ENCODE data around the gene CTSW. TPM values are rescaled to one million over a fixed set of nuclear protein-coding genes. Genes with fewer than 3 reads are reported as not detected.
A peak's percentile ranks its signal among the peaks of the same experiment; 100 is the strongest.

CTSW gene
- total RNA-seq, 2 donors from 2014 or later: 0.39 to 1.1 TPM

- DNase-seq (ENCODE audit: low spot score): no peak
- Histone ChIP-seq H3K36me3 (peaks cover 12% of the 10 kb centered on the region), H3K9me3 (no peaks in the 10 kb centered on the region), H3K4me3 (peak overlapping the region; percentile 98 to 99), H3K27me3 (no peaks in the 10 kb centered on the region), H3K27ac (peak overlapping the region in 1 of 2 donors; percentile 88), H3K4me1 (peaks cover 0 to 45% of the 10 kb centered on the region in 2 donors)
- TF ChIP-seq, protein P1, sequence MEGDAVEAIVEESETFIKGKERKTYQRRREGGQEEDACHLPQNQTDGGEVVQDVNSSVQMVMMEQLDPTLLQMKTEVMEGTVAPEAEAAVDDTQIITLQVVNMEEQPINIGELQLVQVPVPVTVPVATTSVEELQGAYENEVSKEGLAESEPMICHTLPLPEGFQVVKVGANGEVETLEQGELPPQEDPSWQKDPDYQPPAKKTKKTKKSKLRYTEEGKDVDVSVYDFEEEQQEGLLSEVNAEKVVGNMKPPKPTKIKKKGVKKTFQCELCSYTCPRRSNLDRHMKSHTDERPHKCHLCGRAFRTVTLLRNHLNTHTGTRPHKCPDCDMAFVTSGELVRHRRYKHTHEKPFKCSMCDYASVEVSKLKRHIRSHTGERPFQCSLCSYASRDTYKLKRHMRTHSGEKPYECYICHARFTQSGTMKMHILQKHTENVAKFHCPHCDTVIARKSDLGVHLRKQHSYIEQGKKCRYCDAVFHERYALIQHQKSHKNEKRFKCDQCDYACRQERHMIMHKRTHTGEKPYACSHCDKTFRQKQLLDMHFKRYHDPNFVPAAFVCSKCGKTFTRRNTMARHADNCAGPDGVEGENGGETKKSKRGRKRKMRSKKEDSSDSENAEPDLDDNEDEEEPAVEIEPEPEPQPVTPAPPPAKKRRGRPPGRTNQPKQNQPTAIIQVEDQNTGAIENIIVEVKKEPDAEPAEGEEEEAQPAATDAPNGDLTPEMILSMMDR (IDR thresholded peaks at IDR 0.05): no peak
These were observed 40.8 kb downstream of the CTSW start for GRCh38 chr11:65920372-65920802.

DNA sequence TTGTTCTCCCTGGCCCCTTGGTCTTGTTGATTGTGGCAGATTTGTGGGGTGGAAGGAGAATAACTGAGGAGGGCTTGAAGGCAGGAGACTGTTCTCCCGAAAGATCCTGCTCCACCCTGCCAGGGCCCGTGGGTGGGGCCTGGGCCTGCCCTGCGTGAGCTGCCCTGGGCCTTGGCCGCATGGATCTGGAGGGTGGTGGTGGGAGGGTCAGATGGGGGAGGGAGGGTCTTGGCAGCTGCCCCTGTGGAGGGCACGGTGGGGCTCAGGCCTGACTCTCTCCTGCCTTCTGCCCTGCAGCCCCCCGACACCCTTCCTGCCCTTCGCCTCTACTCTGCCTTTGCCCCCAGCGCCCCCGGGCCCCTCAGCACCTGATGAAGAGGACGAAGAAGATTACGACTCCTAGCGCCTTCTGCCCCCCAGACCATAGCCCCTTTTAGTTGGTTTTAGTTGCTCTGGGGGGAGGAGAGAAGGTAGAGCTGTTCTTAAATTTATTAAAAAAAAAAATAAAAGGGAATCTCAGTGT, 41.5 kb downstream of the CTSW start:
- TF ChIP-seq, protein P1 (IDR thresholded peaks at IDR 0.05): no peak
- Histone ChIP-seq H3K36me3 (peaks cover 12% of the 10 kb centered on the region), H3K27me3 (no peaks in the 10 kb centered on the region), H3K4me1 (peaks cover 0 to 38% of the 10 kb centered on the region in 2 donors), H3K9me3 (no peaks in the 10 kb centered on the region), H3K27ac (no peak overlapping the region), H3K4me3 (no peak overlapping the region)
- DNase-seq (ENCODE audit: low spot score): no peak

DNA sequence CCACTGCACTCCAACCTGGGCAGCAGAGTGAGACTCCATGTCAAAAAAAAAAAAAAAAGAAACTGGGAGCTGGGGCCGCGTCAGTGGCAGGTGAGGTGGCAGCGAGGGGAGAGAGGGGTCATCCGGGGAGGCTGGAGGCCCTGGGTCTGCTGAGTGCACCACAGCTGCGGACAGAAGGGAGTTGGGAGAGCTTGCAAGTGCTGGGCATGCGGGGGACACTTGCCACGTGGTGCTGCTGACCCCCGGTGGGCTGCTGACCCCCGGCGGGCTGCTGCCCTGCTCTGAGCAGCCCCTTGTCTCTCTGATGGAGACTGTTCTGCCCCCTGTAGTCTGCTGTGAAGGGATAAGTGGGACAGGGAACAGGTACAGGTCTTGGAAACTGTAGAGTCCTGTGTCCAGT, 42.2 kb downstream of the CTSW start:
- no peak overlapping the region for H3K4me3 ChIP-seq
- no peak for DNase-seq (ENCODE audit: low spot score)
- H3K36me3 ChIP-seq: peaks cover 12% of the 10 kb centered on the region
- H3K9me3 ChIP-seq: no peaks in the 10 kb centered on the region
- peaks cover 0 to 30% of the 10 kb centered on the region in 2 donors for H3K4me1 ChIP-seq
- no peak overlapping the region for H3K27ac ChIP-seq
- H3K27me3 ChIP-seq: no peaks in the 10 kb centered on the region
- TF ChIP-seq, protein P1 (IDR thresholded peaks at IDR 0.05): no peak

DNA sequence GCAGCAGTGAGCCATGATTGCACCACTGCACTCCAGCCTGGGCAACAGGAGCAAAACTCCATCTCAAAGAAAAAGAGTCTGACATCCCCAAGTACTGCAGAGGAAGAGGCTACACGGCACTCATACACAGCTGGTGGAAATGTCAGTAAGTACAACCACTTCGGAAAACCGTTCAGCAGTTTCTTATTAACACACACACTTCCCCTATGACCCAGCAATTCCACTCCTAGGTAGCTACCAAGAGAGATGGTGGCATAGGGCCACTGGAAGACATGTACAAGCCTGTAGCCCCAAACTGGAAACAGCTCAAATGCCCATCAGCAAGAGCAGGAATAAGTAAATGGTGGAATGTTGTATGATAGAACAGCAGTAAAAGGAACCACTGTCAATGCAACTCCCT, 42.9 kb downstream of the CTSW start:
- no peak for DNase-seq (ENCODE audit: low spot score)
- no peaks in the 10 kb centered on the region for H3K9me3 ChIP-seq
- no peak overlapping the region for H3K27ac ChIP-seq
- H3K27me3 ChIP-seq: no peaks in the 10 kb centered on the region
- TF ChIP-seq, protein P1 (IDR thresholded peaks at IDR 0.05): no peak
- H3K4me1 ChIP-seq: peaks cover 0 to 23% of the 10 kb centered on the region in 2 donors
- no peak overlapping the region for H3K4me3 ChIP-seq
- H3K36me3 ChIP-seq: peaks cover 12% of the 10 kb centered on the region

- no peak overlapping the region for H3K27ac ChIP-seq
- DNase-seq (ENCODE audit: low spot score): no peak
- no peaks in the 10 kb centered on the region for H3K27me3 ChIP-seq
- peaks cover 12% of the 10 kb centered on the region for H3K36me3 ChIP-seq
- peaks cover 0 to 8% of the 10 kb centered on the region in 2 donors for H3K4me1 ChIP-seq
- TF ChIP-seq, protein P1 (IDR thresholded peaks at IDR 0.05): no peak
- H3K4me3 ChIP-seq: no peak overlapping the region
- H3K9me3 ChIP-seq: no peaks in the 10 kb centered on the region
These were observed 45.8 kb downstream of the CTSW start for GRCh38 chr11:65925397-65925796.

- no peak for DNase-seq (ENCODE audit: low spot score)
- TF ChIP-seq, protein P1 (IDR thresholded peaks at IDR 0.05): no peak
- no peak overlapping the region for H3K4me3 ChIP-seq
- H3K27ac ChIP-seq: no peak overlapping the region
- no peaks in the 10 kb centered on the region for H3K27me3 ChIP-seq
- no peaks in the 10 kb centered on the region for H3K4me1 ChIP-seq
- H3K36me3 ChIP-seq: peaks cover 2% of the 10 kb centered on the region
- H3K9me3 ChIP-seq: no peaks in the 10 kb centered on the region
These were observed 48.3 kb downstream of the CTSW start for GRCh38 chr11:65927904-65928397.

Data from right atrium auricular region (tissue), 2 donors.